GM23338 (cell line): Measurements from ENCODE around the gene ERBB4. TPM values are rescaled to one million over a fixed set of nuclear protein-coding genes. Genes with fewer than 3 reads are reported as not detected.

Experiments
- ATAC-seq: fragments of 200-7000 bp; cut with Tn5 transposase; 3 replicates; pipeline ENCODE4 v1.9.1; 2020
- DNase-seq: peaks from one replicate; pipeline ENCODE4 v3.0.0-alpha.2; 2015; ENCODE audit warnings: low spot score
- H2AFZ ChIP-seq: fragments of 200-600 bp; sonication (generic); 2 replicates; pipeline ENCODE4 v1.8.0; 2016; ENCODE audit warnings: antibody characterized with exemption, mild to moderate bottlenecking, moderate library complexity
- H3F3A ChIP-seq: fragments of 200-600 bp; sonication (generic); replicated peaks from 2 replicates; pipeline ENCODE4 v1.8.0; 2017; ENCODE audit warnings: antibody characterized with exemption, mixed run types, low read depth
- H3K27ac ChIP-seq: fragments of 200-600 bp; sonication (generic); 2 replicates; pipeline ENCODE4 v1.6.1; 2016; ENCODE audit warnings: low read depth
- H3K27me3 ChIP-seq: fragments of 200-600 bp; sonication (generic); 2 replicates; pipeline ENCODE4 v1.8.0; 2016; ENCODE audit warnings: mild to moderate bottlenecking, mixed run types, moderate library complexity; ENCODE audit not compliant: insufficient read depth
- H3K36me3 ChIP-seq: fragments of 200-600 bp; sonication (generic); 2 replicates; pipeline ENCODE4 v1.8.0; 2016; ENCODE audit warnings: mild to moderate bottlenecking; ENCODE audit not compliant: insufficient read depth
- H3K4me1 ChIP-seq: fragments of 200-600 bp; sonication (generic); 2 replicates; pipeline ENCODE4 v1.8.0; 2016; ENCODE audit warnings: mild to moderate bottlenecking, moderate library complexity; ENCODE audit not compliant: insufficient read depth
- H3K4me2 ChIP-seq: fragments of 200-600 bp; sonication (generic); 2 replicates; pipeline ENCODE4 v1.7.1; 2017; ENCODE audit warnings: mixed run types
- H3K4me3 ChIP-seq: fragments of 200-600 bp; sonication (generic); 2 replicates; pipeline ENCODE4 v1.6.1; 2016; ENCODE audit warnings: mixed run types
- H3K79me2 ChIP-seq: fragments of 200-600 bp; sonication (generic); replicated peaks from 2 replicates; pipeline ENCODE4 v1.8.0; 2017; ENCODE audit warnings: mild to moderate bottlenecking; ENCODE audit not compliant: insufficient read depth
- H3K9me2 ChIP-seq: fragments of 200-600 bp; sonication (generic); 2 replicates; pipeline ENCODE4 v1.8.0; 2017; ENCODE audit not compliant: insufficient read depth
- H4K20me1 ChIP-seq: fragments of 200-600 bp; sonication (generic); replicated peaks from 2 replicates; pipeline ENCODE4 v1.8.0; 2017; ENCODE audit warnings: mild to moderate bottlenecking; ENCODE audit not compliant: insufficient read depth
- H3K27ac Mint-ChIP-seq: 2 replicates; pipeline ENCODE4 v1.8.0; 2020; ENCODE audit warnings: inconsistent platforms, mild to moderate bottlenecking, moderate library complexity, mixed read lengths
- H3K27me3 Mint-ChIP-seq: 3 replicates; pipeline ENCODE4 v1.8.0; 2022; ENCODE audit warnings: low read depth, mild to moderate bottlenecking, moderate library complexity, mixed read lengths, inconsistent platforms; ENCODE audit not compliant: insufficient read depth, poor library complexity
- H3K36me3 Mint-ChIP-seq: 3 replicates; pipeline ENCODE4 v1.8.0; 2021; ENCODE audit warnings: low read depth, mild to moderate bottlenecking, inconsistent platforms, moderate library complexity, mixed read lengths
- H3K4me1 Mint-ChIP-seq: 3 replicates; pipeline ENCODE4 v1.8.0; 2020; ENCODE audit warnings: mild to moderate bottlenecking, inconsistent platforms, mixed read lengths
- H3K4me3 Mint-ChIP-seq: 3 replicates; pipeline ENCODE4 v1.8.0; 2021; ENCODE audit warnings: moderate library complexity, mild to moderate bottlenecking, inconsistent platforms, mixed read lengths
- H3K9me3 Mint-ChIP-seq: 3 replicates; pipeline ENCODE4 v1.8.0; 2020; ENCODE audit warnings: moderate library complexity, mild to moderate bottlenecking, inconsistent platforms, mixed read lengths
- CREB1 ChIP-seq: fragments of 250-450 bp; sonication (Bioruptor Pico); IDR thresholded peaks from 2 replicates; pipeline ENCODE4 v1.5.0; 2020; ENCODE audit warnings: low read depth, mild to moderate bottlenecking, moderate library complexity
- EZH2 ChIP-seq: fragments of 200-600 bp; sonication (generic); IDR thresholded peaks from one replicate; pipeline ENCODE4 v1.8.0; 2017; ENCODE audit warnings: antibody characterized with exemption, mild to moderate bottlenecking, low read depth; ENCODE audit not compliant: unreplicated experiment
- EZH2phosphoT487 ChIP-seq: fragments of 200-600 bp; sonication (generic); IDR thresholded peaks from one replicate; pipeline ENCODE4 v1.8.1; 2018; ENCODE audit warnings: antibody characterized with exemption; ENCODE audit not compliant: unreplicated experiment
- JUNB ChIP-seq: IDR thresholded peaks from one replicate; pipeline ENCODE4 v1.6.1; 2016; ENCODE audit warnings: antibody characterized with exemption; ENCODE audit not compliant: unreplicated experiment
- NANOG ChIP-seq: IDR thresholded peaks from 2 replicates; pipeline ENCODE4 v1.6.1; 2016; ENCODE audit warnings: antibody characterized with exemption, borderline replicate concordance
- POLR2AphosphoS5 ChIP-seq: IDR thresholded peaks from 2 replicates; pipeline ENCODE4 v1.6.1; 2016; ENCODE audit warnings: antibody characterized with exemption, low read depth
- STAT1 ChIP-seq: IDR thresholded peaks from one replicate; pipeline ENCODE4 v1.6.1; 2016; ENCODE audit warnings: antibody characterized with exemption; ENCODE audit not compliant: unreplicated experiment
- ZNF114 ChIP-seq: fragments of 250-450 bp; sonication (Bioruptor Pico); IDR thresholded peaks from 2 replicates; pipeline ENCODE4 v1.5.0; 2020; ENCODE audit warnings: mild to moderate bottlenecking, moderate library complexity
- ZNF331 ChIP-seq: fragments of 250-450 bp; sonication (Bioruptor Pico); IDR thresholded peaks from 2 replicates; pipeline ENCODE4 v1.5.0; 2020; ENCODE audit warnings: low read depth, mild to moderate bottlenecking, moderate library complexity
- polyA plus RNA-seq: library from polyadenylated mRNA; unstranded; fragments of >200 nt; fragmentation: Nextera tagmentation; extraction: Ambion mirVana; gene quantifications from 2 replicates; pipeline ENCODE4 v1.2.1, GENCODE V29; 2016
- total RNA-seq: library from RNA; depleted of rRNA; stranded (reverse); fragments of >200 nt; shearing (Covaris generic); gene quantifications from 2 replicates; pipeline ENCODE4 v1.2.3, GENCODE V29; 2014
- TF ChIP-seq, protein P1 (sequence below), 2 experiments: fragments of 200-600 bp in 1 of 2; sonication (generic) in 1 of 2; conservative IDR thresholded peaks; 2 replicates each; pipeline versions ENCODE4 v1.5.1 to v1.6.1; 2016 to 2017; ENCODE audit warnings: antibody characterized with exemption in 2 of 2, low read depth in 2 of 2, mild to moderate bottlenecking in 2 of 2, moderate library complexity in 1 of 2
- TF ChIP-seq, protein P2 (sequence below): IDR thresholded peaks from 2 replicates; pipeline ENCODE4 v1.6.1; 2016; ENCODE audit warnings: antibody characterized with exemption
- TF ChIP-seq, protein P3 (sequence below): IDR thresholded peaks from one replicate; pipeline ENCODE4 v1.6.1; 2018; ENCODE audit warnings: antibody characterized with exemption; ENCODE audit not compliant: unreplicated experiment
- TF ChIP-seq, protein P4 (sequence below): fragments of 250-450 bp; sonication (Bioruptor Pico); IDR thresholded peaks from 2 replicates; pipeline ENCODE4 v1.5.0; 2020; ENCODE audit warnings: mild to moderate bottlenecking, moderate library complexity

ERBB4 gene
- total and polyA plus RNA-seq, 2 experiments from 2014 or later = 0.73 to 1.1 TPM

DNA sequence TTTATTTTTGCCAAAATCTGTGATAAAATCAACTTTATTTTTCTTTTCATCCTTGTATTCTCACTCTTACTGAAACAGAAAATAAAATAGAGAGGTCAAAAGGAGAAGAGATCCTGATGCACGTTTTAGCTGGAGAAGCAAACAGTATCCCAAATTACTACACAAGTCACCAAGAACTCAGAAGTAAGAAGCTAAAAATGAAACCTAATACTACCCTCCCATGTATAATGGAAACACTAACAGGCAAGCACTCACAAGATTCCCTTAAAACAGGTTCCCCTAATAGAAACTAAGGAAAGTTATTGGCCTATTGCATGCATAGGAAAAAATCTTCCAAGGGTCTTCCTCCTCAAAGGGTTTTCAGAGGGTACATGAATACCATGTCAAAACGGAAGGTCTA lies 927.0 kb downstream of the ERBB4 start:
- Histone ChIP-seq H3K4me1 (peaks cover 8% of the 10 kb centered on the region), H3K4me3 (no peak overlapping the region), H3K9me2 (no peaks in the 10 kb centered on the region; the same call in 1 of the 2 replicates), H3K27me3 (no peaks in the 10 kb centered on the region), H3F3A (no peaks in the 10 kb centered on the region), H3K79me2 (no peaks in the 10 kb centered on the region), H2AFZ (peak overlapping the region; percentile 68; the same call in 1 of the 2 replicates), H3K4me2 (no peak overlapping the region), H4K20me1 (no peaks in the 10 kb centered on the region), H3K27ac (no peak overlapping the region), H3K36me3 (no peaks in the 10 kb centered on the region)
- DNase-seq (no peak), ATAC-seq (no peak)
- H3K27ac Mint-ChIP-seq = no peak overlapping the region
- no peak overlapping the region for H3K4me3 Mint-ChIP-seq
- H3K4me1 Mint-ChIP-seq = peaks cover 14% of the 10 kb centered on the region
- TF ChIP-seq, protein P1, sequence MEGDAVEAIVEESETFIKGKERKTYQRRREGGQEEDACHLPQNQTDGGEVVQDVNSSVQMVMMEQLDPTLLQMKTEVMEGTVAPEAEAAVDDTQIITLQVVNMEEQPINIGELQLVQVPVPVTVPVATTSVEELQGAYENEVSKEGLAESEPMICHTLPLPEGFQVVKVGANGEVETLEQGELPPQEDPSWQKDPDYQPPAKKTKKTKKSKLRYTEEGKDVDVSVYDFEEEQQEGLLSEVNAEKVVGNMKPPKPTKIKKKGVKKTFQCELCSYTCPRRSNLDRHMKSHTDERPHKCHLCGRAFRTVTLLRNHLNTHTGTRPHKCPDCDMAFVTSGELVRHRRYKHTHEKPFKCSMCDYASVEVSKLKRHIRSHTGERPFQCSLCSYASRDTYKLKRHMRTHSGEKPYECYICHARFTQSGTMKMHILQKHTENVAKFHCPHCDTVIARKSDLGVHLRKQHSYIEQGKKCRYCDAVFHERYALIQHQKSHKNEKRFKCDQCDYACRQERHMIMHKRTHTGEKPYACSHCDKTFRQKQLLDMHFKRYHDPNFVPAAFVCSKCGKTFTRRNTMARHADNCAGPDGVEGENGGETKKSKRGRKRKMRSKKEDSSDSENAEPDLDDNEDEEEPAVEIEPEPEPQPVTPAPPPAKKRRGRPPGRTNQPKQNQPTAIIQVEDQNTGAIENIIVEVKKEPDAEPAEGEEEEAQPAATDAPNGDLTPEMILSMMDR (conservative IDR thresholded peaks at IDR 0.05; ENCODE audit: low read depth in 2 of 2) = no peak
- no peak for TF ChIP-seq JUNB
- TF ChIP-seq, protein P2, sequence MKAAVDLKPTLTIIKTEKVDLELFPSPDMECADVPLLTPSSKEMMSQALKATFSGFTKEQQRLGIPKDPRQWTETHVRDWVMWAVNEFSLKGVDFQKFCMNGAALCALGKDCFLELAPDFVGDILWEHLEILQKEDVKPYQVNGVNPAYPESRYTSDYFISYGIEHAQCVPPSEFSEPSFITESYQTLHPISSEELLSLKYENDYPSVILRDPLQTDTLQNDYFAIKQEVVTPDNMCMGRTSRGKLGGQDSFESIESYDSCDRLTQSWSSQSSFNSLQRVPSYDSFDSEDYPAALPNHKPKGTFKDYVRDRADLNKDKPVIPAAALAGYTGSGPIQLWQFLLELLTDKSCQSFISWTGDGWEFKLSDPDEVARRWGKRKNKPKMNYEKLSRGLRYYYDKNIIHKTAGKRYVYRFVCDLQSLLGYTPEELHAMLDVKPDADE = no peak
- TF ChIP-seq CREB1 (CRISPR knock-in tag) = no peak
- no peak for TF ChIP-seq NANOG
- no peak for TF ChIP-seq ZNF114
- TF ChIP-seq, protein P3, sequence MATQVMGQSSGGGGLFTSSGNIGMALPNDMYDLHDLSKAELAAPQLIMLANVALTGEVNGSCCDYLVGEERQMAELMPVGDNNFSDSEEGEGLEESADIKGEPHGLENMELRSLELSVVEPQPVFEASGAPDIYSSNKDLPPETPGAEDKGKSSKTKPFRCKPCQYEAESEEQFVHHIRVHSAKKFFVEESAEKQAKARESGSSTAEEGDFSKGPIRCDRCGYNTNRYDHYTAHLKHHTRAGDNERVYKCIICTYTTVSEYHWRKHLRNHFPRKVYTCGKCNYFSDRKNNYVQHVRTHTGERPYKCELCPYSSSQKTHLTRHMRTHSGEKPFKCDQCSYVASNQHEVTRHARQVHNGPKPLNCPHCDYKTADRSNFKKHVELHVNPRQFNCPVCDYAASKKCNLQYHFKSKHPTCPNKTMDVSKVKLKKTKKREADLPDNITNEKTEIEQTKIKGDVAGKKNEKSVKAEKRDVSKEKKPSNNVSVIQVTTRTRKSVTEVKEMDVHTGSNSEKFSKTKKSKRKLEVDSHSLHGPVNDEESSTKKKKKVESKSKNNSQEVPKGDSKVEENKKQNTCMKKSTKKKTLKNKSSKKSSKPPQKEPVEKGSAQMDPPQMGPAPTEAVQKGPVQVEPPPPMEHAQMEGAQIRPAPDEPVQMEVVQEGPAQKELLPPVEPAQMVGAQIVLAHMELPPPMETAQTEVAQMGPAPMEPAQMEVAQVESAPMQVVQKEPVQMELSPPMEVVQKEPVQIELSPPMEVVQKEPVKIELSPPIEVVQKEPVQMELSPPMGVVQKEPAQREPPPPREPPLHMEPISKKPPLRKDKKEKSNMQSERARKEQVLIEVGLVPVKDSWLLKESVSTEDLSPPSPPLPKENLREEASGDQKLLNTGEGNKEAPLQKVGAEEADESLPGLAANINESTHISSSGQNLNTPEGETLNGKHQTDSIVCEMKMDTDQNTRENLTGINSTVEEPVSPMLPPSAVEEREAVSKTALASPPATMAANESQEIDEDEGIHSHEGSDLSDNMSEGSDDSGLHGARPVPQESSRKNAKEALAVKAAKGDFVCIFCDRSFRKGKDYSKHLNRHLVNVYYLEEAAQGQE = no peak
- TF ChIP-seq, protein P4, sequence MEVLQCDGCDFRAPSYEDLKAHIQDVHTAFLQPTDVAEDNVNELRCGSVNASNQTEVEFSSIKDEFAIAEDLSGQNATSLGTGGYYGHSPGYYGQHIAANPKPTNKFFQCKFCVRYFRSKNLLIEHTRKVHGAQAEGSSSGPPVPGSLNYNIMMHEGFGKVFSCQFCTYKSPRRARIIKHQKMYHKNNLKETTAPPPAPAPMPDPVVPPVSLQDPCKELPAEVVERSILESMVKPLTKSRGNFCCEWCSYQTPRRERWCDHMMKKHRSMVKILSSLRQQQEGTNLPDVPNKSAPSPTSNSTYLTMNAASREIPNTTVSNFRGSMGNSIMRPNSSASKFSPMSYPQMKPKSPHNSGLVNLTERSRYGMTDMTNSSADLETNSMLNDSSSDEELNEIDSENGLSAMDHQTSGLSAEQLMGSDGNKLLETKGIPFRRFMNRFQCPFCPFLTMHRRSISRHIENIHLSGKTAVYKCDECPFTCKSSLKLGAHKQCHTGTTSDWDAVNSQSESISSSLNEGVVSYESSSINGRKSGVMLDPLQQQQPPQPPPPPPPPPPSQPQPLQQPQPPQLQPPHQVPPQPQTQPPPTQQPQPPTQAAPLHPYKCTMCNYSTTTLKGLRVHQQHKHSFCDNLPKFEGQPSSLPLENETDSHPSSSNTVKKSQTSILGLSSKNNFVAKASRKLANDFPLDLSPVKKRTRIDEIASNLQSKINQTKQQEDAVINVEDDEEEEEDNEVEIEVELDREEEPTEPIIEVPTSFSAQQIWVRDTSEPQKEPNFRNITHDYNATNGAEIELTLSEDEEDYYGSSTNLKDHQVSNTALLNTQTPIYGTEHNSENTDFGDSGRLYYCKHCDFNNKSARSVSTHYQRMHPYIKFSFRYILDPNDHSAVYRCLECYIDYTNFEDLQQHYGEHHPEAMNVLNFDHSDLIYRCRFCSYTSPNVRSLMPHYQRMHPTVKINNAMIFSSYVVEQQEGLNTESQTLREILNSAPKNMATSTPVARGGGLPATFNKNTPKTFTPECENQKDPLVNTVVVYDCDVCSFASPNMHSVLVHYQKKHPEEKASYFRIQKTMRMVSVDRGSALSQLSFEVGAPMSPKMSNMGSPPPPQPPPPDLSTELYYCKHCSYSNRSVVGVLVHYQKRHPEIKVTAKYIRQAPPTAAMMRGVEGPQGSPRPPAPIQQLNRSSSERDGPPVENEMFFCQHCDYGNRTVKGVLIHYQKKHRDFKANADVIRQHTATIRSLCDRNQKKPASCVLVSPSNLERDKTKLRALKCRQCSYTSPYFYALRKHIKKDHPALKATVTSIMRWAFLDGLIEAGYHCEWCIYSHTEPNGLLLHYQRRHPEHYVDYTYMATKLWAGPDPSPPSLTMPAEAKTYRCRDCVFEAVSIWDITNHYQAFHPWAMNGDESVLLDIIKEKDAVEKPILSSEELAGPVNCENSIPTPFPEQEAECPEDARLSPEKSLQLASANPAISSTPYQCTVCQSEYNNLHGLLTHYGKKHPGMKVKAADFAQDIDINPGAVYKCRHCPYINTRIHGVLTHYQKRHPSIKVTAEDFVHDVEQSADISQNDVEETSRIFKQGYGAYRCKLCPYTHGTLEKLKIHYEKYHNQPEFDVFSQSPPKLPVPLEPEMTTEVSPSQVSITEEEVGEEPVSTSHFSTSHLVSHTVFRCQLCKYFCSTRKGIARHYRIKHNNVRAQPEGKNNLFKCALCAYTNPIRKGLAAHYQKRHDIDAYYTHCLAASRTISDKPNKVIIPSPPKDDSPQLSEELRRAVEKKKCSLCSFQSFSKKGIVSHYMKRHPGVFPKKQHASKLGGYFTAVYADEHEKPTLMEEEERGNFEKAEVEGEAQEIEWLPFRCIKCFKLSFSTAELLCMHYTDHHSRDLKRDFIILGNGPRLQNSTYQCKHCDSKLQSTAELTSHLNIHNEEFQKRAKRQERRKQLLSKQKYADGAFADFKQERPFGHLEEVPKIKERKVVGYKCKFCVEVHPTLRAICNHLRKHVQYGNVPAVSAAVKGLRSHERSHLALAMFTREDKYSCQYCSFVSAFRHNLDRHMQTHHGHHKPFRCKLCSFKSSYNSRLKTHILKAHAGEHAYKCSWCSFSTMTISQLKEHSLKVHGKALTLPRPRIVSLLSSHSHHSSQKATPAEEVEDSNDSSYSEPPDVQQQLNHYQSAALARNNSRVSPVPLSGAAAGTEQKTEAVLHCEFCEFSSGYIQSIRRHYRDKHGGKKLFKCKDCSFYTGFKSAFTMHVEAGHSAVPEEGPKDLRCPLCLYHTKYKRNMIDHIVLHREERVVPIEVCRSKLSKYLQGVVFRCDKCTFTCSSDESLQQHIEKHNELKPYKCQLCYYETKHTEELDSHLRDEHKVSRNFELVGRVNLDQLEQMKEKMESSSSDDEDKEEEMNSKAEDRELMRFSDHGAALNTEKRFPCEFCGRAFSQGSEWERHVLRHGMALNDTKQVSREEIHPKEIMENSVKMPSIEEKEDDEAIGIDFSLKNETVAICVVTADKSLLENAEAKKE = no peak
- no peak for TF ChIP-seq EZH2phosphoT487
- TF ChIP-seq POLR2AphosphoS5 = no peak
- no peak for TF ChIP-seq STAT1
- TF ChIP-seq EZH2 = no peak
- no peak for TF ChIP-seq ZNF331
- no peaks in the 10 kb centered on the region for H3K9me3 Mint-ChIP-seq
- no peaks in the 10 kb centered on the region for H3K36me3 Mint-ChIP-seq
- H3K27me3 Mint-ChIP-seq = no peaks in the 10 kb centered on the region
